CD4-positive, CD25-positive, alpha-beta regulatory T cell (primary cell): Measurements from ENCODE around the gene S100A10. TPM values are rescaled to one million over a fixed set of nuclear protein-coding genes. Genes with fewer than 3 reads are reported as not detected.

Source experiments
- ATAC-seq, 2 donors: fragments of 150-1000 bp; cut with Tn5 transposase; one replicate each; pipeline ENCODE4 v1.10.0; 2021; ENCODE audit warnings: low read depth in 2 of 2, moderate number of reproducible peaks in 2 of 2, moderate library complexity in 1 of 2
- DNase-seq, 3 donors: peaks; one replicate each; pipeline versions ENCODE4 v3.0.0 to v3.0.0-alpha.2; 2012 to 2022; ENCODE audit warnings: mixed read lengths in 1 of 3
- H3K27ac ChIP-seq: one replicate; pipeline ENCODE4 v1.7.0; 2013; ENCODE audit warnings: mild to moderate bottlenecking, low read length; ENCODE audit not compliant: insufficient read depth, poor library complexity, severe bottlenecking
- H3K27me3 ChIP-seq: one replicate; pipeline ENCODE4 v1.7.0; 2013; ENCODE audit warnings: low read length; ENCODE audit not compliant: control insufficient read depth, insufficient read depth
- H3K36me3 ChIP-seq: one replicate; pipeline ENCODE4 v1.7.0; 2013; ENCODE audit warnings: mild to moderate bottlenecking, low read length, moderate library complexity; ENCODE audit not compliant: control insufficient read depth, insufficient read depth
- H3K4me1 ChIP-seq: 2 replicates; pipeline ENCODE4 v1.7.0; 2013; ENCODE audit warnings: mild to moderate bottlenecking, low read length; ENCODE audit not compliant: insufficient read depth, control insufficient read depth, poor library complexity, severe bottlenecking
- H3K4me3 ChIP-seq: one replicate; pipeline ENCODE4 v1.7.0; 2013; ENCODE audit warnings: low read depth, mild to moderate bottlenecking, low read length, moderate library complexity
- H3K9me3 ChIP-seq, 2 experiments: 1 replicate in 1 of 2; 2 replicates in 1 of 2; pipeline ENCODE4 v1.7.0; 2013; ENCODE audit warnings: low read length in 2 of 2, mild to moderate bottlenecking in 1 of 2, moderate library complexity in 1 of 2; ENCODE audit not compliant: control insufficient read depth in 2 of 2
- H3K27ac Mint-ChIP-seq, 3 donors: one replicate each; pipeline ENCODE4 v1.8.0; 2020 to 2022; ENCODE audit warnings: mild to moderate bottlenecking in 3 of 3, mixed read lengths in 3 of 3, moderate library complexity in 2 of 3
- H3K27me3 Mint-ChIP-seq: one replicate; pipeline ENCODE4 v1.8.0; 2022; ENCODE audit warnings: mild to moderate bottlenecking, mixed read lengths
- H3K36me3 Mint-ChIP-seq: one replicate; pipeline ENCODE4 v1.8.0; 2020; ENCODE audit warnings: mixed read lengths
- H3K4me1 Mint-ChIP-seq, 4 donors: one replicate each; pipeline ENCODE4 v1.8.0; 2020 to 2022; ENCODE audit warnings: mixed read lengths in 4 of 4, mild to moderate bottlenecking in 1 of 4
- H3K4me3 Mint-ChIP-seq, 4 donors: one replicate each; pipeline ENCODE4 v1.8.0; 2020 to 2022; ENCODE audit warnings: mild to moderate bottlenecking in 4 of 4, mixed read lengths in 4 of 4, moderate library complexity in 3 of 4
- H3K9me3 Mint-ChIP-seq, 7 donors: one replicate each; pipeline ENCODE4 v1.8.0; 2020 to 2022; ENCODE audit warnings: mixed read lengths in 7 of 7, mild to moderate bottlenecking in 3 of 7, moderate library complexity in 2 of 7
- polyA plus RNA-seq, 4 donors: library from polyadenylated mRNA; unstranded; fragments of 300-500 nt; fragmentation: Illumina TruSeq; gene quantifications; one replicate each; pipeline ENCODE4 v1.2.3, GENCODE V29; 2021
- total RNA-seq: library from RNA; stranded (reverse); gene quantifications from one replicate; pipeline ENCODE4 v1.2.3, GENCODE V29; 2022

S100A10 gene
- total and polyA plus RNA-seq, 5 donors from 2014 or later: 405 to 1,844 (median 1,264) TPM

- no peaks in the 10 kb centered on the region for H3K9me3 Mint-ChIP-seq
- DNase-seq (peak; percentile 37 to 91 (median 71)), ATAC-seq (peak; percentile 78)
- H3K36me3 ChIP-seq: peaks cover 34% of the 10 kb centered on the region
- H3K27me3 Mint-ChIP-seq: peaks cover 9% of the 10 kb centered on the region
- peak overlapping the region; percentile 95 to 99 (median 98) for H3K27ac Mint-ChIP-seq
- H3K4me3 ChIP-seq: peak overlapping the region; percentile 98
- H3K27me3 ChIP-seq: peaks cover under 1% of the 10 kb centered on the region
- H3K36me3 Mint-ChIP-seq: peaks cover 26% of the 10 kb centered on the region
- peak overlapping the region; percentile 83 for H3K27ac ChIP-seq
- H3K4me1 ChIP-seq: peaks cover 38% of the 10 kb centered on the region
- H3K4me3 Mint-ChIP-seq: peak overlapping the region; percentile 91 to 100 (median 97)
- peaks cover 14 to 51% (median 27%) of the 10 kb centered on the region in 4 donors for H3K4me1 Mint-ChIP-seq
- H3K9me3 ChIP-seq: no peaks in the 10 kb centered on the region
These were observed 41.2 kb upstream of the S100A10 start for GRCh38 chr1:152034654-152035538.

- Histone ChIP-seq H3K9me3 (no peaks in the 10 kb centered on the region), H3K4me1 (peaks cover 38% of the 10 kb centered on the region), H3K4me3 (peak overlapping the region; percentile 98), H3K36me3 (peaks cover 34% of the 10 kb centered on the region), H3K27me3 (no peaks in the 10 kb centered on the region), H3K27ac (peak overlapping the region; percentile 83)
- Mint-ChIP-seq H3K9me3 (no peaks in the 10 kb centered on the region), H3K36me3 (peaks cover 29% of the 10 kb centered on the region), H3K4me1 (peaks cover 14 to 51% (median 28%) of the 10 kb centered on the region in 4 donors), H3K4me3 (peak overlapping the region; percentile 91 to 100 (median 97)), H3K27ac (peak overlapping the region; percentile 95 to 99 (median 98)), H3K27me3 (peaks cover 9% of the 10 kb centered on the region)
- ATAC-seq: no peak
- no peak for DNase-seq
These were observed 40.6 kb upstream of the S100A10 start for GRCh38 chr1:152034324-152034653.

- no peak overlapping the region for H3K27ac ChIP-seq
- peaks cover 22% of the 10 kb centered on the region for H3K4me1 ChIP-seq
- no peak overlapping the region for H3K4me3 Mint-ChIP-seq
- H3K36me3 Mint-ChIP-seq: peaks cover 37% of the 10 kb centered on the region
- H3K4me3 ChIP-seq: no peak overlapping the region
- peaks cover 34% of the 10 kb centered on the region for H3K36me3 ChIP-seq
- H3K4me1 Mint-ChIP-seq: peaks cover 18 to 35% (median 27%) of the 10 kb centered on the region in 4 donors
- ATAC-seq (no peak), DNase-seq (no peak)
- H3K9me3 Mint-ChIP-seq: peaks cover 0 to 3% (median 0%) of the 10 kb centered on the region in 7 donors
- H3K27ac Mint-ChIP-seq: no peak overlapping the region
- H3K27me3 Mint-ChIP-seq: peaks cover 4% of the 10 kb centered on the region
- H3K9me3 ChIP-seq: no peaks in the 10 kb centered on the region
- no peaks in the 10 kb centered on the region for H3K27me3 ChIP-seq
These were observed 36.2 kb upstream of the S100A10 start for GRCh38 chr1:152029929-152030211.

- H3K4me1 ChIP-seq: peaks cover 16% of the 10 kb centered on the region
- ATAC-seq: no peak
These were observed 35.7 kb upstream of the S100A10 start for GRCh38 chr1:152029144-152029928.

GRCh38 chr1:152026895-152027294, 33.2 kb upstream of the S100A10 start:
- Histone ChIP-seq H3K4me1 (no peaks in the 10 kb centered on the region), H3K4me3 (no peak overlapping the region), H3K27me3 (no peaks in the 10 kb centered on the region), H3K27ac (no peak overlapping the region), H3K9me3 (no peaks in the 10 kb centered on the region), H3K36me3 (peaks cover 13% of the 10 kb centered on the region)
- H3K4me1 Mint-ChIP-seq: peaks cover 0 to 18% (median 10%) of the 10 kb centered on the region in 4 donors
- H3K9me3 Mint-ChIP-seq: peaks cover 0 to 3% (median 0%) of the 10 kb centered on the region in 7 donors
- ATAC-seq: no peak
- no peak overlapping the region for H3K4me3 Mint-ChIP-seq
- H3K27ac Mint-ChIP-seq: no peak overlapping the region
- peaks cover 17% of the 10 kb centered on the region for H3K27me3 Mint-ChIP-seq
- DNase-seq: no peak
- peaks cover 22% of the 10 kb centered on the region for H3K36me3 Mint-ChIP-seq

More at GRCh38 chr1:152029144-152029928, 35.7 kb upstream of the S100A10 start:
- H3K27me3 ChIP-seq: no peaks in the 10 kb centered on the region
- H3K4me3 ChIP-seq: no peak overlapping the region
- peaks cover 34% of the 10 kb centered on the region for H3K36me3 ChIP-seq
- Mint-ChIP-seq H3K4me1 (peaks cover 13 to 30% (median 28%) of the 10 kb centered on the region in 4 donors), H3K27me3 (peaks cover 4% of the 10 kb centered on the region), H3K9me3 (peaks cover 0 to 3% (median 0%) of the 10 kb centered on the region in 7 donors), H3K27ac (peak overlapping the region in 1 of 3 donors; percentile 45), H3K36me3 (peaks cover 37% of the 10 kb centered on the region), H3K4me3 (peak overlapping the region in 2 of 4 donors; percentile 45 to 64)
- H3K9me3 ChIP-seq: no peaks in the 10 kb centered on the region
- no peak overlapping the region for H3K27ac ChIP-seq
- no peak for DNase-seq

GRCh38 chr1:152024223-152024622, 30.6 kb upstream of the S100A10 start:
- Histone ChIP-seq H3K4me1 (no peaks in the 10 kb centered on the region), H3K9me3 (no peaks in the 10 kb centered on the region), H3K36me3 (no peaks in the 10 kb centered on the region), H3K27me3 (no peaks in the 10 kb centered on the region), H3K4me3 (no peak overlapping the region), H3K27ac (no peak overlapping the region)
- H3K4me1 Mint-ChIP-seq: peaks cover 0 to 15% (median 5%) of the 10 kb centered on the region in 4 donors
- DNase-seq (no peak), ATAC-seq (no peak)
- peaks cover 6% of the 10 kb centered on the region for H3K36me3 Mint-ChIP-seq
- no peak overlapping the region for H3K4me3 Mint-ChIP-seq
- H3K27ac Mint-ChIP-seq: no peak overlapping the region
- H3K27me3 Mint-ChIP-seq: peaks cover 20% of the 10 kb centered on the region
- H3K9me3 Mint-ChIP-seq: peaks cover 0 to 3% (median 0%) of the 10 kb centered on the region in 7 donors

GRCh38 chr1:152023221-152023620, 29.6 kb upstream of the S100A10 start:
- Histone ChIP-seq H3K9me3 (no peaks in the 10 kb centered on the region), H3K27ac (no peak overlapping the region), H3K4me3 (no peak overlapping the region), H3K4me1 (no peaks in the 10 kb centered on the region), H3K27me3 (no peaks in the 10 kb centered on the region), H3K36me3 (no peaks in the 10 kb centered on the region)
- Mint-ChIP-seq H3K27me3 (peaks cover 27% of the 10 kb centered on the region), H3K36me3 (no peaks in the 10 kb centered on the region), H3K4me3 (no peak overlapping the region), H3K4me1 (peaks cover 0 to 11% (median 2%) of the 10 kb centered on the region in 4 donors), H3K27ac (no peak overlapping the region), H3K9me3 (peaks cover 0 to 1% (median 0%) of the 10 kb centered on the region in 7 donors)
- ATAC-seq: no peak
- no peak for DNase-seq
